ENCODE results near the gene ATP5F1E.

DNA sequence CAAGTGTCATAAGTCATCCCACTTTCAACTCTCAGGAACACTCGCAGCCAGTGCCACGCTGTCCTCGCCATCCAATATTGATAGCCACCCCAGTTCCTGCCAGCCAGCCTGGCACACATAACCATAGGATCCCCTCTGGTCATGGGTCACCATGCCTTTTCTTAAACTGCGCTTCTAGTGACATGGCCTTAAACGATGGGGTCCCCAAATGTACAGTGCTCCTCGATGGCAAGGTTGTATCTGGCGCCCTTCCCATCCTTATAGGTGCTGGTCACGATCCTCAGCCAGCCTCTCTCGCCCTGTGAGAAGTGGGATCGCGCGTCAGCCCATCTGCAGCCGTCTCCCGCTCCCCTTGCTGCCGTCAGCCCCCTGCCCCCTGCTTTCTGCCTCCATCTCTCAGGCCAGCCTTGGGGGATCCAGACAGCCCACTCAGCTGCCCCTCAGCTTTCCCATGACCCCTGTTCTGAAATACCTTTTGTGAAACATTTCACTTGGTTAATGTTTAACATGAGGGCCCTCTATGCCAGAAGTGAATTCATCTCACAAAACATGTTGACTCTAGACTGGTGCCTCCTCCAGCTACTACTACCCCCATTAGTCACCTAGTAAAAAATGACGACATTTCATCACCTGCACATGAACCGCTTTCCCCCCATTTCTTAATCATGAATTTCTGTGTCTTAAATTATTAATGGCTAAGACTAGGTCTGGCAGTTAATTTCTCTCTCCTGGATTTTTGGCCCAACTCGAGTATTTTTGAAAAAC is 36.5 kb downstream of the ATP5F1E start:
- TF ChIP-seq, protein P1, sequence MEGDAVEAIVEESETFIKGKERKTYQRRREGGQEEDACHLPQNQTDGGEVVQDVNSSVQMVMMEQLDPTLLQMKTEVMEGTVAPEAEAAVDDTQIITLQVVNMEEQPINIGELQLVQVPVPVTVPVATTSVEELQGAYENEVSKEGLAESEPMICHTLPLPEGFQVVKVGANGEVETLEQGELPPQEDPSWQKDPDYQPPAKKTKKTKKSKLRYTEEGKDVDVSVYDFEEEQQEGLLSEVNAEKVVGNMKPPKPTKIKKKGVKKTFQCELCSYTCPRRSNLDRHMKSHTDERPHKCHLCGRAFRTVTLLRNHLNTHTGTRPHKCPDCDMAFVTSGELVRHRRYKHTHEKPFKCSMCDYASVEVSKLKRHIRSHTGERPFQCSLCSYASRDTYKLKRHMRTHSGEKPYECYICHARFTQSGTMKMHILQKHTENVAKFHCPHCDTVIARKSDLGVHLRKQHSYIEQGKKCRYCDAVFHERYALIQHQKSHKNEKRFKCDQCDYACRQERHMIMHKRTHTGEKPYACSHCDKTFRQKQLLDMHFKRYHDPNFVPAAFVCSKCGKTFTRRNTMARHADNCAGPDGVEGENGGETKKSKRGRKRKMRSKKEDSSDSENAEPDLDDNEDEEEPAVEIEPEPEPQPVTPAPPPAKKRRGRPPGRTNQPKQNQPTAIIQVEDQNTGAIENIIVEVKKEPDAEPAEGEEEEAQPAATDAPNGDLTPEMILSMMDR (IDR thresholded peaks at IDR 0.05): no peak
- no peak for TF ChIP-seq POLR2A (IDR thresholded peaks at IDR 0.05)
